ENCODE data around the gene CLEC4F.
"Not testable (repeated sequence)": the region's sequence is repeated elsewhere in the genome, so short reads cannot be mapped to it uniquely, and the experiment has no call there.

The CLEC4F gene

DNA sequence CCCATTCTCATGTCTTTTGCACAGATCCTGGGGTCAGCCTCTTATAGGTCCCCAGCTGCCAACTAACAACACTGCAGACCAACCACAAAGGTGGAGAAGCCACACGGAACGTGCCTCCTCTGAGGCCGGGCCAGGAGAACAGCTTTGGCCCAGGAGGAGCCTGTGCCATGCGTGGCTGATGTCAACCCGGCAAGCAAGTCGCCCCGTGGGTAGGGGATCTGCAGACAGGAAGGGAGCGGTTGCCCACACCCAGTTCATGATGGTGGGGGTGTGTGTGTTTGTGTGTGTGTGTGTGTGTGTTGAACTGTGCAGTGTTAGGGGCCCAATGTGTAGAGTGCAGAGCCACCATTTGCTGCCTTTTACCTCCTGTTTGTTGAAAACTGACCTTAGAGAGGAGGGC, 2.4 kb upstream of the CLEC4F start:
- Histone ChIP-seq H3K27ac (ENCODE audit: low read length) (no peak overlapping the region), H3K9me3 (ENCODE audit: control insufficient read depth, low read depth, low read length) (no peaks in the 10 kb centered on the region), H3K4me3 (ENCODE audit: low read length) (no peak overlapping the region), H3K4me1 (ENCODE audit: control insufficient read depth, low read depth, low read length) (peaks cover 1% of the 10 kb centered on the region), H3K36me3 (ENCODE audit: control insufficient read depth, low read depth, low read length) (no peaks in the 10 kb centered on the region), H3K27me3 (ENCODE audit: control insufficient read depth, insufficient read depth, low read length) (no peaks in the 10 kb centered on the region), H3K9ac (ENCODE audit: low read length) (no peak overlapping the region)

DNA sequence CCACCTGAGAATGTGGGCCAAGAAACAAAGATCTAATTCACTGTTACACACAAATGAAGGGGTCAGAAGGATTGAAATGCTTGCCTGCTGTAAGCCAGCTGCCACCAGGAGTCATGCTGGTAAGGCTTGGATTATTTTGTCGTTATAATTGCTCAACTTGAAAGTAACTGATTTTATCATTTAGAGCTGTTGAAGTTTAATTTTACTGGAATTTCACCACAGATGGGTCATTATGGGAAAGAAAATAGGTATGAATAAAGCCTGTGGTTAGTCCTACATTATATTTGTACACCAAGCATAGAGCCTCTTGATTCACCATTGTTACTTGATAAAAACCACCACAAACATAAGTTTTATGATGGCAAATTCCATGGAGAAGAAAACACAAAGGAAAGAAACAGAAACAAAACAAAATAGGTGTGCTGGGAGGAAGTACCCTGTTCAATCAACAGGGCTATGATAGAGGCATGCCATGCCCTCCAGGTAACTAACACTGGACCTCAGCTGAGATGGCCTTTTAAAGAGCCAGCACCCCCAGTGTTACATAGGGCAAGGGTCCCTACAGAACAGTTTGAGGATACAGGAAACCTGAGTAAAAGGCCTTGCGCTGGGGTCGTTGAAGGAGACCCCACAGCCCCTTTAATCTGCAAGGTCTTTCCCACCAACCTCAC, 3.0 kb downstream of the CLEC4F start:
- no peaks in the 10 kb centered on the region for H3K9me3 ChIP-seq (ENCODE audit: control insufficient read depth, low read depth, low read length)
- H3K4me1 ChIP-seq (ENCODE audit: control insufficient read depth, low read depth, low read length): no peaks in the 10 kb centered on the region
- H3K27me3 ChIP-seq (ENCODE audit: control insufficient read depth, insufficient read depth, low read length): no peaks in the 10 kb centered on the region
- no peak overlapping the region for H3K4me3 ChIP-seq (ENCODE audit: low read length)
- H3K27ac ChIP-seq (ENCODE audit: low read length): no peak overlapping the region
- no peak overlapping the region for H3K9ac ChIP-seq (ENCODE audit: low read length)
- H3K36me3 ChIP-seq (ENCODE audit: control insufficient read depth, low read depth, low read length): no peaks in the 10 kb centered on the region

DNA sequence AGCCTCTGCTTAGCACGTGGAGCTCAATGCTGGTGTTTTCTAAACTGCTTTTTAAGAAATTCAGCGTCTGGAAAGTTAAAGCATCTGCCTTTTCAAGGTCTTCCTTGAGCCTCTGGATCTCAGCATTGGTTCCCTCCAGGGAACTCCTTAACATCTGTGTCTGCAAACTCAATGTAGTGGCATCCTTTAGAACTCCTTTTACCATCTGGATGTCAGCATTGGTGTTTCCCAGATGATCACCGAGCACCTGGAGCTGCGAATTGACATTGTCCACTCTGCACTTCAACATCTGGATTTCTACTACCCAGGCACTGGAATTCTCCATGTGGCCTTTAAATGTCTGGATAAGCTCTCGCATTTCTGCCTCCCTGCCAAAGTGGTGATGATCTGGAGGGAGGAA, 3.7 kb downstream of the CLEC4F start:
- Histone ChIP-seq H3K4me3 (ENCODE audit: low read length) (no peak overlapping the region), H3K27ac (ENCODE audit: low read length) (no peak overlapping the region), H3K36me3 (ENCODE audit: control insufficient read depth, low read depth, low read length) (no peaks in the 10 kb centered on the region), H3K4me1 (ENCODE audit: control insufficient read depth, low read depth, low read length) (no peaks in the 10 kb centered on the region), H3K9ac (ENCODE audit: low read length) (no peak overlapping the region), H3K27me3 (ENCODE audit: control insufficient read depth, insufficient read depth, low read length) (no peaks in the 10 kb centered on the region), H3K9me3 (ENCODE audit: control insufficient read depth, low read depth, low read length) (no peaks in the 10 kb centered on the region)

DNA sequence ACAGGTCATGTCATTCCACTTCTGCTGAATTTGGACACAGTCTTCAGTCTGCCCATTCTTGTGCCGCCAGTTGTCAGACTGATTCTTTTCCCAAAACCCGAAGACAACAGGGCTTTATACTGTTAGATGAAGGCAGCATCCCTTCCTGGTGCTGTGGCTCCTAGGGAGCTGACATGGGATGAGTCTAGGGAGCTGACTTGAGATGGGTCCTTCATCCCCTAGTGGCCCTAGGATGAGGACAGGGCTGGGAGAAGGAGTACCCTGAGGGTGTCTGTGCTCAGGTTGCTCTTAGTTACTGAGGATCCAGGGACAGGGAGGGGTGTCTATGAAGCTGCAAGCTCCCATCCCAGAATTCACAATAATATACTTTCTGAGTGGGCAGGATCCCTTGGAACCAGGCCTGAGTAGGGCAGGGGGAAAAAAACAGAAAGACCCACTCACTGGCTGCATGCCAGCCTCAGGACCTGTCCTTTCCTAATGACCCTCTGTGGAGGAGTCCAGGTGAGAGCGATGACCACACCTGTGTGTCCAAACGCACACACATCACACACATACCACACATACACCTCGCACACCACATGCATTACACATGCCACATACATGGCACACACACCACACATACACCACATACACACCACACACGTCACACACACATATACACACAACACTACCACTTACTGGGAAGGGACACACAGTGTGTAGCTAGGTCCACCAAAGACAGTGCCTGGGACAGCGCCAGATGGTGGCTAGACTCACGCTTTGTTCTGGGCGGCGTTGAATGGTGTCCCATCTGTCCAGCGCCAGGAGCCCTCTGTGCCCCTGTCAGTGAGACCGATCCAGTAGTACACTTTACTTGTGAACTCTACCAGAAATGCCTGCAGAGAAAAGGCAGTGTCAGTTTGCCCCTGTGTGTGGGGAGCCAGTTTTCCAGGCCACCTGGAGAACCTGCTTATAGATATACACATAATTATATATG, 11.1 kb downstream of the CLEC4F start:
- Histone ChIP-seq H3K27me3 (ENCODE audit: control insufficient read depth, insufficient read depth, low read length) (no peaks in the 10 kb centered on the region), H3K4me3 (ENCODE audit: low read length) (no peak overlapping the region), H3K27ac (ENCODE audit: low read length) (no peak overlapping the region), H3K9ac (ENCODE audit: low read length) (no peak overlapping the region), H3K36me3 (ENCODE audit: control insufficient read depth, low read depth, low read length) (no peaks in the 10 kb centered on the region), H3K9me3 (ENCODE audit: control insufficient read depth, low read depth, low read length) (no peaks in the 10 kb centered on the region), H3K4me1 (ENCODE audit: control insufficient read depth, low read depth, low read length) (no peaks in the 10 kb centered on the region)

DNA sequence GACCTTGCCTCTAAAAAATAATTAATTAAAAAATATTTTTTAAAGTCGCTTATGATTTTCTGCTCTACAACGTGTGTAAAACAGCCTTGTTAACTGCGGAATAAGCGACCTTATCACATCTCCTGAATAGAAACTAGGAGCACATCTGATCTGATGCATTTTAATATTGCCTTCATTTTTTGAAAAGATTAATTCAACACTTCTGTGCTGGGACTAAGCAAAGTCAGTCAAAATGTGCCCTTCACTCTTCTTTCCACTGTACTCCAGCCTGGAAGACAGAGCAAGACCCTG, 12.6 kb downstream of the CLEC4F start:
- no peak overlapping the region for H3K27ac ChIP-seq (ENCODE audit: low read length)
- H3K9me3 ChIP-seq (ENCODE audit: control insufficient read depth, low read depth, low read length): no peaks in the 10 kb centered on the region
- no peaks in the 10 kb centered on the region for H3K27me3 ChIP-seq (ENCODE audit: control insufficient read depth, insufficient read depth, low read length)
- no peaks in the 10 kb centered on the region for H3K36me3 ChIP-seq (ENCODE audit: control insufficient read depth, low read depth, low read length)
- H3K4me1 ChIP-seq (ENCODE audit: control insufficient read depth, low read depth, low read length): no peaks in the 10 kb centered on the region
- no peak overlapping the region for H3K9ac ChIP-seq (ENCODE audit: low read length)
- H3K4me3 ChIP-seq (ENCODE audit: low read length): no peak overlapping the region

DNA sequence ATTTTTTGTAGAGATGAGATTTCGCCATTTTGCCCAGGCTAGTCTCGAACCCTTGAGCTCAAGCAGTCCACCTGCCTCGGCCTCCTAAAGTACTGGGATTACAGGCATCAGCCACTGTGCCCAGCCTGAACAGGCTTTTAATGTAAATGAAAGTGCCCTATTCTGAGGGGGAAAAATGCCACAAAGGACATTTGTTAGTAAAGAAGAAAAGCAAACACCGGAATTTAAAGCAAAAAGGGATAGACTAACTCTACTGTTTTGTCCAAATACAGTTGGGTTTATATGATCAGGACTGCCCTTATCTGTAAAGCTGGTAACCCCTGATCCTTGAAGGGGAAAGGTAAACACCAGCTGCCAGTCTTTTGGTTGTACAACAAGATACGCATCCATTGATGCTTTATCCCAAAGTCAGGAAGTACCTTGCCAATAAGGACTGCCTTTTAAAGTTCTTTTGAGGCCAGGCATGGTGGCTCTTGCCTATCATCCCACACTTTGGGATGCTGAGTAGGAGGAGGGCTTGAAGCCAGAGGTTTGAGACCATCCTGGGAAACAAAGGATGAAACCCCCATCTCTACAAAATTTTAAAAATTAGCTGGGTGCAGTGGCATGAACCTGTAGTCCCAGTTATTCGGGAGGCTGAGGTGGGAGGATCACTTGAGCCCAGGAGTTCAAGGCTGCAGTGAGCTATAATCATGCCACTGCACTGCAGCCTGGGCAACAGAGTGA, 13.1 kb downstream of the CLEC4F start:
- Histone ChIP-seq H3K27ac (ENCODE audit: low read length) (no peak overlapping the region), H3K9me3 (ENCODE audit: control insufficient read depth, low read depth, low read length) (no peaks in the 10 kb centered on the region), H3K9ac (ENCODE audit: low read length) (no peak overlapping the region), H3K36me3 (ENCODE audit: control insufficient read depth, low read depth, low read length) (no peaks in the 10 kb centered on the region), H3K4me3 (ENCODE audit: low read length) (no peak overlapping the region), H3K27me3 (ENCODE audit: control insufficient read depth, insufficient read depth, low read length) (no peaks in the 10 kb centered on the region), H3K4me1 (ENCODE audit: control insufficient read depth, low read depth, low read length) (no peaks in the 10 kb centered on the region)

DNA sequence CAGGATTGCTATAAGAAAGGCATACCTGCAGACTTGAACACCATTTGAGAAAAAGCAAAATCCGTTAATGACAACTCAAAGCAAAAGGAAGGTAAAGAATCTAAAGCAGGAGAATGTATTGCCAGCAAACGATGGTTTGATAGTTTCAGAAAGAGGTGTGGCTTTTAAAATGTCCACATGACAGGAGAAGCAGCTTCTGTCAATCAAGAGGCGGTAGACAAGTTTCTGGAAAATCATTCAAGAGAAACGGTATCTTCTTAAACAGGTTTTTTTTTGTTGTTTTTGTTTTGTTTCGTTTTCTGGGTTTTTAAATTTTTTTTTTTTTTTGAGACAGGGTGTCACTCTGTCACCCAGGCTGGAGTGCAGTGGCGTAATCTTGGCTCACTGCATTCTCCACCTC, 13.8 kb downstream of the CLEC4F start:
- Histone ChIP-seq H3K9ac (ENCODE audit: low read length) (no peak overlapping the region), H3K4me3 (ENCODE audit: low read length) (no peak overlapping the region), H3K36me3 (ENCODE audit: control insufficient read depth, low read depth, low read length) (no peaks in the 10 kb centered on the region), H3K4me1 (ENCODE audit: control insufficient read depth, low read depth, low read length) (no peaks in the 10 kb centered on the region), H3K27me3 (ENCODE audit: control insufficient read depth, insufficient read depth, low read length) (no peaks in the 10 kb centered on the region), H3K27ac (ENCODE audit: low read length) (no peak overlapping the region), H3K9me3 (ENCODE audit: control insufficient read depth, low read depth, low read length) (no peaks in the 10 kb centered on the region)

DNA sequence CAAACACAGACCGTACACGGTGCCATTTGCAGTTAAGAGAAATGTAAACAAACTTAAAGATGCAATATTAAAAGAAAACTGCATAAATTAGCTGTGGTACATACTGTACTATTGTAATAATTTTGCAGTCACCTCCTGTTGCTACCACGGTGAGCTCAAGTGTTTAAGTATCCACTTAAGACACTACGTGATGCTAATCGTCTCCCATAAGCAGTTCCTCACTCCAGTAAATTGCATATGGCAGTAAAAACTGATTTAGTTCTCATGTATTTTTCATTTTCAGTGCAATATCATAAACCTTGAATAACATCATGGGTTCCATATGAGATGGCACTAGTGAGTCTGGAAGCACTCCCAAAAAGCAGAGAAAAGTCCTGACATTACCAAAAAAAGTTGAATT, 14.4 kb downstream of the CLEC4F start:
- Histone ChIP-seq H3K4me1 (ENCODE audit: control insufficient read depth, low read depth, low read length) (no peaks in the 10 kb centered on the region), H3K4me3 (ENCODE audit: low read length) (no peak overlapping the region), H3K36me3 (ENCODE audit: control insufficient read depth, low read depth, low read length) (no peaks in the 10 kb centered on the region), H3K27me3 (ENCODE audit: control insufficient read depth, insufficient read depth, low read length) (peaks cover 6% of the 10 kb centered on the region), H3K9ac (ENCODE audit: low read length) (no peak overlapping the region), H3K27ac (ENCODE audit: low read length) (no peak overlapping the region), H3K9me3 (ENCODE audit: control insufficient read depth, low read depth, low read length) (no peaks in the 10 kb centered on the region)

DNA sequence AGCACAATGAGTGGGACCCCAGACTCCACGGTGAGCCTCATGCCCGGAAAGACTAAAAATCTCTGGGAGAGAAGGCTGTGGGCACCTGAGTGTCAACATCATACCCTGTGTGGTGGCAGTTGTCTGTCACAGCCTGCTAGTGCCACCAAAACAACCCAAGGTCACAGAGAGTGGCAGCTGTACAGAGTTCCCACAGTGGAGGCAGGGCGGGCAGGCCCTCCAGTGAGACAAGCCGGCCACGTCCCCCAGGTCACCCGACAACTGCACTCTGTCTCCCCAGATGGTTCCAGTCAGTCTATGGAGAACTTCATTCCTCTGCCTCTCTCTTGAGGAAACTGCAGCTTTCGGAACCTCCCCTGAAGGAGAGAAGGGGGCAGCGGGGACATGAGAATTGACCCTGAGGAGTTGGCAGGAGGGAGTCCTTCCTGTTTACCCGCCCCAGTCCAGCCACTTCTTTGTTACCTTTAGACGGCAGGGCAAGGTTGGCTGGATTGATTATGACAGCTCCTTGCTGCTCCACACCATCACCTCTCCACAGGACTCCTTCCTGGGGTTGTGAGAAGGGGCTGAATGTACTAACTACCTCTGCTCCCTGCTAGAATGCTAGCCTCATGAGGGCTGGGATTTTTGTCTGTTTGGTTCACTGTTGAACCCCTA, 18.7 kb downstream of the CLEC4F start:
- H3K36me3 ChIP-seq (ENCODE audit: control insufficient read depth, low read depth, low read length): no peaks in the 10 kb centered on the region
- no peak overlapping the region for H3K4me3 ChIP-seq (ENCODE audit: low read length)
- H3K4me1 ChIP-seq (ENCODE audit: control insufficient read depth, low read depth, low read length): no peaks in the 10 kb centered on the region
- H3K27me3 ChIP-seq (ENCODE audit: control insufficient read depth, insufficient read depth, low read length): peaks cover 7% of the 10 kb centered on the region
- no peak overlapping the region for H3K9ac ChIP-seq (ENCODE audit: low read length)
- no peak overlapping the region for H3K27ac ChIP-seq (ENCODE audit: low read length)
- no peaks in the 10 kb centered on the region for H3K9me3 ChIP-seq (ENCODE audit: control insufficient read depth, low read depth, low read length)

DNA sequence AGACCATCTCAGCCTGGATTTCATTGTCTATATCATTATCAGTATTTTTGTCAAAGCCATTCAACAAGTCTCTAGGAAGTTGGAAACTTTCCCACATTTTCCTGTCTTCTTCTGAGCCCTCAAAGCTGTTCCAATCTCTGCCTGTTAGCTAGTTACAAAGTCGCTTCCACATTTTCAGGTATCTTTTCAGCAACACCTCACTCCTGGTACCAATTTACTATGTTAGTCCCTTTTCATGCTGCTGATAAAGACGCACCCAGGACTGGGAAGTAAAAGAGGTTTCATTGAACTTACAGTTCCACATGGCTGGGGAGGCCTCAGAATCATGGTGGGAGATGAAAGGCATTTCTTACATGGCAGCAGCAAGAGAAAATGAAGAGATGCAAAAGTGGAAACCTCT, 20.7 kb downstream of the CLEC4F start:
- peaks cover 14% of the 10 kb centered on the region for H3K27me3 ChIP-seq (ENCODE audit: control insufficient read depth, insufficient read depth, low read length)

DNA sequence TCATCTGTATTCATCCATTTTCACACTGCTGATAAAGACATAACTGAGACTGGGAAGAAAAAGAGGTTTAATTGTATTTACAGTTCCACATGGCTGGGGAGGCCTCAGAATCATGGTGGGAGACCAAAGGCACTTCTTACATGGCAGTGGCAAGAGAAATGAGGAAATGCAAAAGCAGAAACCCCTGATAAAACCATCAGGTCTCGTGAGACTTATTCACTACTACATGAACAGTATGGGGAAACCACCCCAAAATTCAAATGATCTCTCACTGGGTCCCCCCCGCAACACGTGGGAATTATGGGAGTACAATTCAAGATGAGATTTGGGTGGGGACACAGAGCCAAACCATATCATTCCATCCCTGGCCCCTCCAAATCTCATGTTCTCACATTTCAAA, 22.4 kb downstream of the CLEC4F start:
- peaks cover 22% of the 10 kb centered on the region for H3K27me3 ChIP-seq (ENCODE audit: control insufficient read depth, insufficient read depth, low read length)
- H3K9ac ChIP-seq (ENCODE audit: low read length); H3K4me1 ChIP-seq (ENCODE audit: control insufficient read depth, low read depth, low read length); H3K4me3 ChIP-seq (ENCODE audit: low read length); H3K27ac ChIP-seq (ENCODE audit: low read length); H3K36me3 ChIP-seq (ENCODE audit: control insufficient read depth, low read depth, low read length); H3K9me3 ChIP-seq (ENCODE audit: control insufficient read depth, low read depth, low read length): not testable (repeated sequence)

More for the DNA sequence above, 20.7 kb downstream of the CLEC4F start:
- no peaks in the 10 kb centered on the region for H3K4me1 ChIP-seq (ENCODE audit: control insufficient read depth, low read depth, low read length)
- no peak overlapping the region for H3K27ac ChIP-seq (ENCODE audit: low read length)
- H3K36me3 ChIP-seq (ENCODE audit: control insufficient read depth, low read depth, low read length): no peaks in the 10 kb centered on the region
- H3K4me3 ChIP-seq (ENCODE audit: low read length): no peak overlapping the region
- H3K9me3 ChIP-seq (ENCODE audit: control insufficient read depth, low read depth, low read length): no peaks in the 10 kb centered on the region
- H3K9ac ChIP-seq (ENCODE audit: low read length): no peak overlapping the region
